HEK293 (cell line): Measurements from ENCODE around the gene SCAF1.

Source experiments
- BCL11A ChIP-seq: fragments of 450-650 bp; formaldehyde crosslinking; IDR thresholded peaks from 2 replicates; pipeline ENCODE4 v1.5.1; 2016; ENCODE audit warnings: low read depth, missing biosample characterization, missing genetic modification characterization
- FEZF1 ChIP-seq: fragments of 450-650 bp; formaldehyde crosslinking; IDR thresholded peaks from 2 replicates; pipeline ENCODE4 v1.5.1; 2016; ENCODE audit warnings: missing biosample characterization, missing genetic modification characterization
- GFI1B ChIP-seq: fragments of 450-650 bp; formaldehyde crosslinking; IDR thresholded peaks from 2 replicates; pipeline ENCODE4 v1.5.1; 2016; ENCODE audit warnings: missing biosample characterization, missing genetic modification characterization
- KLF10 ChIP-seq: fragments of 450-650 bp; IDR thresholded peaks from 2 replicates; pipeline ENCODE4 v1.5.1; 2018; ENCODE audit warnings: missing biosample characterization, mild to moderate bottlenecking, missing genetic modification characterization
- KLF9 ChIP-seq: fragments of 450-650 bp; formaldehyde crosslinking; IDR thresholded peaks from 2 replicates; pipeline ENCODE4 v1.5.1; 2016; ENCODE audit warnings: missing biosample characterization, missing genetic modification characterization, low read depth
- OSR2 ChIP-seq: fragments of 450-650 bp; formaldehyde crosslinking; IDR thresholded peaks from 2 replicates; pipeline ENCODE4 v1.5.1; 2016; ENCODE audit warnings: missing biosample characterization, missing genetic modification characterization
- PATZ1 ChIP-seq: fragments of 450-650 bp; formaldehyde crosslinking; IDR thresholded peaks from 2 replicates; pipeline ENCODE4 v1.5.1; 2016; ENCODE audit warnings: missing biosample characterization, missing genetic modification characterization
- SALL2 ChIP-seq: fragments of 450-650 bp; formaldehyde crosslinking; IDR thresholded peaks from 2 replicates; pipeline ENCODE4 v1.5.0; 2017; ENCODE audit warnings: missing biosample characterization, mild to moderate bottlenecking, missing genetic modification characterization, borderline replicate concordance
- SCRT1 ChIP-seq: fragments of 450-650 bp; formaldehyde crosslinking; IDR thresholded peaks from 2 replicates; pipeline ENCODE4 v1.5.1; 2016; ENCODE audit warnings: missing biosample characterization, missing genetic modification characterization, borderline replicate concordance
- SP7 ChIP-seq: fragments of 450-650 bp; formaldehyde crosslinking; IDR thresholded peaks from 2 replicates; pipeline ENCODE4 v1.5.1; 2016; ENCODE audit warnings: missing biosample characterization, missing genetic modification characterization
- ZBTB11 ChIP-seq: fragments of 450-650 bp; formaldehyde crosslinking; conservative IDR thresholded peaks from 2 replicates; pipeline ENCODE4 v1.5.1; 2016; ENCODE audit warnings: low read depth, missing biosample characterization, missing genetic modification characterization
- ZBTB26 ChIP-seq: fragments of 450-650 bp; formaldehyde crosslinking; optimal IDR thresholded peaks from 2 replicates; pipeline ENCODE3; 2016; ENCODE audit warnings: missing biosample characterization, mild to moderate bottlenecking, missing genetic modification characterization
- ZEB2 ChIP-seq: fragments of 450-650 bp; formaldehyde crosslinking; IDR thresholded peaks from 2 replicates; pipeline ENCODE4 v1.5.1; 2016; ENCODE audit warnings: missing biosample characterization, missing genetic modification characterization
- ZFP37 ChIP-seq: fragments of 450-650 bp; formaldehyde crosslinking; IDR thresholded peaks from 2 replicates; pipeline ENCODE4 v1.5.1; 2016; ENCODE audit warnings: missing biosample characterization, missing genetic modification characterization
- ZFP69B ChIP-seq: fragments of 450-650 bp; formaldehyde crosslinking; IDR thresholded peaks from 2 replicates; pipeline ENCODE4 v1.5.1; 2016; ENCODE audit warnings: missing biosample characterization, missing genetic modification characterization
- ZNF112 ChIP-seq: fragments of 450-650 bp; formaldehyde crosslinking; IDR thresholded peaks from 2 replicates; pipeline ENCODE4 v1.5.0; 2017; ENCODE audit warnings: missing biosample characterization, missing genetic modification characterization
- ZNF146 ChIP-seq: fragments of 450-650 bp; formaldehyde crosslinking; IDR thresholded peaks from 2 replicates; pipeline ENCODE4 v1.5.1; 2016; ENCODE audit warnings: missing biosample characterization, missing genetic modification characterization
- ZNF174 ChIP-seq: fragments of 450-650 bp; formaldehyde crosslinking; IDR thresholded peaks from 2 replicates; pipeline ENCODE4 v1.5.0; 2017; ENCODE audit warnings: missing biosample characterization, mild to moderate bottlenecking, missing genetic modification characterization
- ZNF311 ChIP-seq: fragments of 450-650 bp; formaldehyde crosslinking; IDR thresholded peaks from 2 replicates; pipeline ENCODE4 v1.5.1; 2017; ENCODE audit warnings: missing biosample characterization, missing genetic modification characterization, borderline replicate concordance
- ZNF335 ChIP-seq: fragments of 450-650 bp; formaldehyde crosslinking; conservative IDR thresholded peaks from 2 replicates; pipeline ENCODE4 v1.5.1; 2016; ENCODE audit warnings: missing biosample characterization, missing genetic modification characterization
- ZNF341 ChIP-seq: fragments of 450-650 bp; formaldehyde crosslinking; IDR thresholded peaks from 2 replicates; pipeline ENCODE4; 2016; ENCODE audit warnings: low read depth, missing biosample characterization, missing genetic modification characterization
- ZNF404 ChIP-seq: fragments of 450-650 bp; formaldehyde crosslinking; IDR thresholded peaks from 2 replicates; pipeline ENCODE4 v1.5.1; 2017; ENCODE audit warnings: missing biosample characterization, missing genetic modification characterization
- ZNF488 ChIP-seq: fragments of 450-650 bp; formaldehyde crosslinking; IDR thresholded peaks from 2 replicates; pipeline ENCODE4 v1.5.1; 2016; ENCODE audit warnings: missing biosample characterization, missing genetic modification characterization
- ZNF501 ChIP-seq: fragments of 450-650 bp; formaldehyde crosslinking; IDR thresholded peaks from 2 replicates; pipeline ENCODE4 v1.5.1; 2016; ENCODE audit warnings: missing biosample characterization, missing genetic modification characterization
- ZNF514 ChIP-seq: fragments of 450-650 bp; formaldehyde crosslinking; IDR thresholded peaks from 2 replicates; pipeline ENCODE4 v1.5.1; 2016; ENCODE audit warnings: missing biosample characterization, missing genetic modification characterization
- ZNF548 ChIP-seq: fragments of 450-650 bp; formaldehyde crosslinking; IDR thresholded peaks from 2 replicates; pipeline ENCODE4 v1.5.1; 2016; ENCODE audit warnings: missing biosample characterization, missing genetic modification characterization
- ZNF561 ChIP-seq: fragments of 450-650 bp; IDR thresholded peaks from 2 replicates; pipeline ENCODE4 v1.5.1; 2018; ENCODE audit warnings: missing biosample characterization, missing genetic modification characterization, borderline replicate concordance
- ZNF596 ChIP-seq: fragments of 450-650 bp; IDR thresholded peaks from 2 replicates; pipeline ENCODE4 v1.5.0; 2018; ENCODE audit warnings: missing biosample characterization, mild to moderate bottlenecking, missing genetic modification characterization, moderate library complexity
- ZNF629 ChIP-seq: fragments of 450-650 bp; formaldehyde crosslinking; IDR thresholded peaks from 2 replicates; pipeline ENCODE4 v1.5.1; 2017; ENCODE audit warnings: missing biosample characterization, missing genetic modification characterization
- ZNF664 ChIP-seq: fragments of 450-650 bp; formaldehyde crosslinking; IDR thresholded peaks from 2 replicates; pipeline ENCODE4 v1.5.1; 2016; ENCODE audit warnings: missing biosample characterization, missing genetic modification characterization
- ZNF677 ChIP-seq: fragments of 450-650 bp; IDR thresholded peaks from 2 replicates; pipeline ENCODE4 v1.5.0; 2018; ENCODE audit warnings: missing biosample characterization, mild to moderate bottlenecking, missing genetic modification characterization, moderate library complexity
- ZNF707 ChIP-seq: fragments of 450-650 bp; formaldehyde crosslinking; IDR thresholded peaks from 2 replicates; pipeline ENCODE4 v1.5.1; 2016; ENCODE audit warnings: missing biosample characterization, missing genetic modification characterization
- ZNF768 ChIP-seq: fragments of 450-650 bp; formaldehyde crosslinking; IDR thresholded peaks from 2 replicates; pipeline ENCODE4 v1.5.1; 2018; ENCODE audit warnings: missing biosample characterization, mild to moderate bottlenecking, missing genetic modification characterization
- ZNF791 ChIP-seq: fragments of 450-650 bp; formaldehyde crosslinking; IDR thresholded peaks from 2 replicates; pipeline ENCODE4 v1.5.1; 2016; ENCODE audit warnings: missing biosample characterization, missing genetic modification characterization
- ZNF837 ChIP-seq: fragments of 450-650 bp; formaldehyde crosslinking; IDR thresholded peaks from 2 replicates; pipeline ENCODE4 v1.5.1; 2016; ENCODE audit warnings: missing biosample characterization, missing genetic modification characterization

Gene SCAF1

GRCh38 chr19:49641688-49642491 lies at the start of gene SCAF1 (continued):
- no peak for TF ChIP-seq ZNF548 (tag by site-specific recombination)
- TF ChIP-seq PATZ1 = peak; percentile 45; the same call in 1 of the 2 replicates
- no peak for TF ChIP-seq ZNF146 (tag by site-specific recombination)
- no peak for TF ChIP-seq ZFP69B (tag by site-specific recombination)
- TF ChIP-seq ZNF514 (tag by site-specific recombination) = no peak
- peak; percentile 98 for TF ChIP-seq KLF9 (tag by site-specific recombination)
- no peak for TF ChIP-seq OSR2 (tag by site-specific recombination)
- TF ChIP-seq SP7 = peak; percentile 64
- TF ChIP-seq ZNF629 (tag by site-specific recombination) = peak; percentile 96
- TF ChIP-seq ZNF664 = no peak
- TF ChIP-seq BCL11A (tag by site-specific recombination) = 0 out of 2 replicates have a peak, but pooled peaks have one; percentile 22
- no peak for TF ChIP-seq ZNF112 (tag by site-specific recombination)
- no peak for TF ChIP-seq SCRT1
- no peak for TF ChIP-seq ZNF768 (tag by site-specific recombination)
- TF ChIP-seq ZNF488 (tag by site-specific recombination) = no peak
- no peak for TF ChIP-seq ZNF404 (tag by site-specific recombination)
- no peak for TF ChIP-seq ZNF311 (tag by site-specific recombination)
- TF ChIP-seq KLF10 = peak; percentile 87; the same call in 1 of the 2 replicates
- no peak for TF ChIP-seq ZNF837 (tag by site-specific recombination)
- TF ChIP-seq ZEB2 (tag by site-specific recombination) = peak; percentile 79
- TF ChIP-seq ZNF707 = no peak
- TF ChIP-seq ZNF174 (tag by site-specific recombination) = no peak
- peak; percentile 66 for TF ChIP-seq ZFP37 (tag by site-specific recombination)
- TF ChIP-seq ZNF335 (tag by site-specific recombination) = peak; percentile 81
- TF ChIP-seq ZBTB26 = peak; percentile 94
- no peak for TF ChIP-seq SALL2 (tag by site-specific recombination)
- TF ChIP-seq ZNF791 (tag by site-specific recombination) = no peak
- 0 out of 2 replicates have a peak, but pooled peaks have one; percentile 3 for TF ChIP-seq GFI1B
- TF ChIP-seq ZNF341 (tag by site-specific recombination) = no peak
- no peak for TF ChIP-seq ZNF677 (tag by site-specific recombination)
- TF ChIP-seq ZBTB11 (tag by site-specific recombination) = peak; percentile 89
- no peak for TF ChIP-seq FEZF1 (tag by site-specific recombination)
- peak; percentile 57; the same call in 1 of the 2 replicates for TF ChIP-seq ZNF501 (tag by site-specific recombination)
- TF ChIP-seq ZNF596 (tag by site-specific recombination) = no peak
- no peak for TF ChIP-seq ZNF561 (tag by site-specific recombination)
